Fibroblast of lung (primary cell): ENCODE data around the gene TBL1X. TPM values are rescaled to one million over a fixed set of nuclear protein-coding genes. Genes with fewer than 3 reads are reported as not detected.

ENCODE experiments used
- DNase-seq, 2 donors: peaks; one replicate each; pipeline versions ENCODE4 v3.0.0 to v3.0.0-alpha.2; 2010; ENCODE audit warnings: low read depth in 2 of 2
- H2AFZ ChIP-seq: 2 replicates; pipeline ENCODE4 v1.5.1; 2012; ENCODE audit warnings: low read length, control low read depth, inconsistent platforms
- H3K27ac ChIP-seq: 2 replicates; pipeline ENCODE4 v1.5.1; 2011; ENCODE audit warnings: low read length, control low read depth; ENCODE audit not compliant: insufficient read depth
- H3K27me3 ChIP-seq: 2 replicates; pipeline ENCODE4 v1.5.1; 2011; ENCODE audit warnings: mild to moderate bottlenecking, low read length; ENCODE audit not compliant: control insufficient read depth, insufficient read depth
- H3K36me3 ChIP-seq: 2 replicates; pipeline ENCODE4 v1.5.1; 2011; ENCODE audit warnings: low read length; ENCODE audit not compliant: control insufficient read depth, insufficient read depth
- H3K4me1 ChIP-seq: 2 replicates; pipeline ENCODE4 v1.5.1; 2011; ENCODE audit warnings: low read length; ENCODE audit not compliant: control insufficient read depth, insufficient read depth; ENCODE audit errors: extremely low read depth
- H3K4me2 ChIP-seq: 2 replicates; pipeline ENCODE4 v1.5.1; 2011; ENCODE audit warnings: low read length, control low read depth; ENCODE audit not compliant: insufficient read depth; ENCODE audit errors: extremely low read depth
- H3K4me3 ChIP-seq, 4 experiments: fragments of 200-600 bp in 1 of 4; sonication (generic) in 1 of 4; replicated peaks in 1 of 4; 2 replicates each; pipeline ENCODE4 v1.5.1; 2011 to 2016; ENCODE audit warnings: low read length in 4 of 4, low read depth in 3 of 4, mild to moderate bottlenecking in 3 of 4, control low read depth in 2 of 4, inconsistent platforms in 1 of 4, mixed read lengths in 1 of 4; ENCODE audit not compliant: insufficient read depth in 1 of 4; ENCODE audit errors: control extremely low read depth in 1 of 4
- H3K79me2 ChIP-seq: 2 replicates; pipeline ENCODE4 v1.5.1; 2012; ENCODE audit warnings: mild to moderate bottlenecking, low read length, inconsistent platforms; ENCODE audit not compliant: control insufficient read depth, insufficient read depth
- H3K9ac ChIP-seq: 2 replicates; pipeline ENCODE4 v1.5.1; 2011; ENCODE audit warnings: mild to moderate bottlenecking, low read length, control low read depth; ENCODE audit not compliant: insufficient read depth
- H3K9me3 ChIP-seq: 2 replicates; pipeline ENCODE4 v1.5.1; 2012; ENCODE audit warnings: low read depth, low read length; ENCODE audit not compliant: control insufficient read depth, insufficient read depth
- H4K20me1 ChIP-seq: 2 replicates; pipeline ENCODE4 v1.5.1; 2011; ENCODE audit warnings: low read length; ENCODE audit not compliant: control insufficient read depth, insufficient read depth; ENCODE audit errors: extremely low read depth
- EZH2 ChIP-seq: IDR thresholded peaks from 2 replicates; pipeline ENCODE4 v1.5.1; 2012; ENCODE audit warnings: low read length, control low read depth, mild to moderate bottlenecking; ENCODE audit errors: missing control alignments
- polyA plus RNA-seq, 2 donors: library from polyadenylated mRNA; depleted of rRNA in 1 of 2; stranded (reverse) in 1 of 2; unstranded in 1 of 2; fragments of >200 nt; gene quantifications; 2 replicates each; pipeline ENCODE4 v1.2.1, GENCODE V29; 2011 to 2012; ENCODE audit warnings: missing spikeins in 1 of 2
- total RNA-seq: library from RNA; depleted of rRNA; stranded (reverse); fragments of >200 nt; gene quantifications from 2 replicates; pipeline ENCODE4 v1.2.1, GENCODE V29; 2014
- TF ChIP-seq, protein P1 (sequence below), 2 donors: IDR thresholded peaks in 1 of 2; conservative IDR thresholded peaks in 1 of 2; 1 replicate in 1 of 2; 2 replicates in 1 of 2; pipeline ENCODE4 v1.5.1; 2011 to 2012; ENCODE audit warnings: low read length in 2 of 2, control low read depth in 1 of 2, inconsistent platforms in 1 of 2, low read depth in 1 of 2, mild to moderate bottlenecking in 1 of 2

The TBL1X gene
- total and polyA plus RNA-seq, 2 donors (not counting 1 experiment from before 2014, with no cell fraction given) = 25.8 to 29.4 TPM

DNA sequence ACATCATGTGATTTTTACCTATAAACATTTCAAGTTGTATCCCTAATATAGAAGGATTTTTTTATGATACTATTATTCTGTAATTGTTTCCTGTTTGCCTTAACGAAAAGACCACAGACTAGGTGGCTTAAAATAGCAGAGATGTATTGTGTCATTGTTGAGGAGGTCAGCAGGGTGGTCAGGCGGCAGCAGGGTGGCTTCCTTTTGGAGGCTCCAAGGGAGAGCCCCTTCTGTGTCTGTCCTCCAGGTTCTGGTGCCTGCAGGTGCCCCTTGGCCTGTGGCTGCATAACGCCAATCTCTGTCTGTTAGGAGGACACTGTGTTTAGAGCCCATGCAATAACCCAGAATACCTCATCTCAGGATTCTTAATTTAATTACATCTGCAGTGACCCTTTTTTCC lies 118.1 kb downstream of the TBL1X start:
- H3K27ac ChIP-seq = no peak overlapping the region
- no peaks in the 10 kb centered on the region for H4K20me1 ChIP-seq
- TF ChIP-seq, protein P1, sequence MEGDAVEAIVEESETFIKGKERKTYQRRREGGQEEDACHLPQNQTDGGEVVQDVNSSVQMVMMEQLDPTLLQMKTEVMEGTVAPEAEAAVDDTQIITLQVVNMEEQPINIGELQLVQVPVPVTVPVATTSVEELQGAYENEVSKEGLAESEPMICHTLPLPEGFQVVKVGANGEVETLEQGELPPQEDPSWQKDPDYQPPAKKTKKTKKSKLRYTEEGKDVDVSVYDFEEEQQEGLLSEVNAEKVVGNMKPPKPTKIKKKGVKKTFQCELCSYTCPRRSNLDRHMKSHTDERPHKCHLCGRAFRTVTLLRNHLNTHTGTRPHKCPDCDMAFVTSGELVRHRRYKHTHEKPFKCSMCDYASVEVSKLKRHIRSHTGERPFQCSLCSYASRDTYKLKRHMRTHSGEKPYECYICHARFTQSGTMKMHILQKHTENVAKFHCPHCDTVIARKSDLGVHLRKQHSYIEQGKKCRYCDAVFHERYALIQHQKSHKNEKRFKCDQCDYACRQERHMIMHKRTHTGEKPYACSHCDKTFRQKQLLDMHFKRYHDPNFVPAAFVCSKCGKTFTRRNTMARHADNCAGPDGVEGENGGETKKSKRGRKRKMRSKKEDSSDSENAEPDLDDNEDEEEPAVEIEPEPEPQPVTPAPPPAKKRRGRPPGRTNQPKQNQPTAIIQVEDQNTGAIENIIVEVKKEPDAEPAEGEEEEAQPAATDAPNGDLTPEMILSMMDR (conservative IDR thresholded peaks at IDR 0.05 in 1 of 2, IDR thresholded peaks at IDR 0.05 in 1 of 2; ENCODE audit: low read depth in 1 of 2, low read length in 2 of 2) = no peak
- no peak for TF ChIP-seq EZH2
- no peak overlapping the region for H3K4me2 ChIP-seq
- H3K27me3 ChIP-seq = no peaks in the 10 kb centered on the region
- no peaks in the 10 kb centered on the region for H3K9me3 ChIP-seq
- DNase-seq = no peak
- H2AFZ ChIP-seq = no peak overlapping the region
- H3K9ac ChIP-seq = no peak overlapping the region
- no peaks in the 10 kb centered on the region for H3K36me3 ChIP-seq
- no peaks in the 10 kb centered on the region for H3K4me1 ChIP-seq
- no peaks in the 10 kb centered on the region for H3K79me2 ChIP-seq
- no peak overlapping the region for H3K4me3 ChIP-seq

DNA sequence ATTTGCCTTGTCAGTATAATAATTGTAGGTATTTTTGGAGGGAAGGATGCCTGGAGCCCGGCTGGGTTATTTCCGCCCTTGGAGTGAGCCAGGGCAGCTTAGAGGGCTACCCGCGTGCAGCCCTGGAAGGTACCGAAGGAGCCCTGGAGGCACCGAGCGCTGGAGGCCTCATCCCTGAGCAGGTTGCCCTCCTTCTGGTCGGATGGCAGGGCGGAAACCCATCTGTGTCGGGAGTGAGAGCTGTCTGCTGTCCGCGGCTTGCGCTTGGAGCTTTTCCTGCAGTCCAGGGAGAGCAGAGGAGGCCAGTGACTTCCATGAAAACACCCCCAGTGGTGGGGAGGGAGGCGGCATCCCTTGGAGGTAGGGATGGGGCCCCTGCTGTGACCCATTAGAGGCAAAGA lies 122.1 kb downstream of the TBL1X start:
- H3K9ac ChIP-seq = no peak overlapping the region

DNA sequence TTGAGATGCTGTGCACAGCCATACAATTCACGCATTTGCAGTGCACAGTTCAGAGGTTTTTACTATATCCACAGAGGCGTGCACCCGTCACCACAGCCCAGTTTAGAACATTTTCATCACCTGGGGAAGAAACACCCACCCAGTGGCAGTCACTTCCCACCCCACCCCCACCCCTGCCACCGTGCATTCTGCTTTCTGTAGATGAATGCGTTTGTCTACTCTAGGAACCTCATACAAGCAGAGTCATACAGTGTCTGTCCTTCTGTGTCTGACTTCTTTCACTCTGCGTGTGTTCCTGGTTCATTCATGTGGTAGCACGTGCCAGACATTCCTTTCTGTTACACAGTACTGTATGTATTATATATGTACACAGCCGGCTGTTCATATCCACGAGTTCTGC lies 122.8 kb downstream of the TBL1X start:
- no peak for DNase-seq
- H3K27ac ChIP-seq = no peak overlapping the region
- H3K9ac ChIP-seq = no peak overlapping the region
- TF ChIP-seq, protein P1 (conservative IDR thresholded peaks at IDR 0.05 in 1 of 2, IDR thresholded peaks at IDR 0.05 in 1 of 2; ENCODE audit: low read depth in 1 of 2, low read length in 2 of 2) = no peak
- no peak for TF ChIP-seq EZH2
- H3K9me3 ChIP-seq = no peaks in the 10 kb centered on the region
- H3K36me3 ChIP-seq = no peaks in the 10 kb centered on the region
- no peak overlapping the region for H2AFZ ChIP-seq
- no peaks in the 10 kb centered on the region for H3K79me2 ChIP-seq
- no peaks in the 10 kb centered on the region for H3K27me3 ChIP-seq
- H4K20me1 ChIP-seq = no peaks in the 10 kb centered on the region
- H3K4me3 ChIP-seq = no peak overlapping the region
- no peaks in the 10 kb centered on the region for H3K4me1 ChIP-seq
- H3K4me2 ChIP-seq = no peak overlapping the region

More for the DNA sequence above, 122.1 kb downstream of the TBL1X start:
- Histone ChIP-seq H3K9me3 (no peaks in the 10 kb centered on the region), H3K4me3 (no peak overlapping the region), H4K20me1 (no peaks in the 10 kb centered on the region), H3K4me2 (no peak overlapping the region), H3K79me2 (no peaks in the 10 kb centered on the region), H2AFZ (no peak overlapping the region), H3K27ac (no peak overlapping the region), H3K4me1 (no peaks in the 10 kb centered on the region), H3K27me3 (no peaks in the 10 kb centered on the region), H3K36me3 (no peaks in the 10 kb centered on the region)
- no peak for DNase-seq
- TF ChIP-seq, protein P1 (conservative IDR thresholded peaks at IDR 0.05 in 1 of 2, IDR thresholded peaks at IDR 0.05 in 1 of 2; ENCODE audit: low read depth in 1 of 2, low read length in 2 of 2) = no peak
- no peak for TF ChIP-seq EZH2
